B cell (primary cell): Measurements from ENCODE around the gene LRRC43. TPM values are rescaled to one million over a fixed set of nuclear protein-coding genes. Genes with fewer than 3 reads are reported as not detected.

Experiments used
- ATAC-seq: fragments of 200-7000 bp; cut with Tn5 transposase; one replicate; pipeline ENCODE4 v1.10.0; 2021; ENCODE audit warnings: low read depth, mild to moderate bottlenecking, moderate number of reproducible peaks, moderate library complexity
- CTCF ChIA-PET: fragments of 350-600 bp; sonication (Branson Sonifier 250); formaldehyde crosslinking; loops from one replicate; lab custom pipeline; 2021; ENCODE audit warnings: antibody characterized with exemption, inconsistent platforms; lab: Charles Lee
- POLR2A ChIA-PET: fragments of 350-600 bp; sonication (Branson Sonifier 250); formaldehyde crosslinking; loops from one replicate; lab custom pipeline; 2021; ENCODE audit warnings: antibody characterized with exemption; lab: Charles Lee
- DNase-seq: peaks from one replicate; pipeline ENCODE4 v3.0.0; 2013
- H2AFZ ChIP-seq: 2 replicates; pipeline ENCODE4 v1.6.1; 2012; ENCODE audit warnings: mild to moderate bottlenecking, low read depth, low read length; ENCODE audit not compliant: insufficient read depth, poor library complexity, severe bottlenecking
- H3K27ac ChIP-seq, 2 donors: 1 replicate in 1 of 2; 2 replicates in 1 of 2; pipeline ENCODE4 v1.5.1; 2012 to 2013; ENCODE audit warnings: low read length in 2 of 2, mild to moderate bottlenecking in 2 of 2, moderate library complexity in 1 of 2
- H3K27me3 ChIP-seq, 4 experiments: fragments of 200-600 bp in 1 of 4; sonication (generic) in 1 of 4; replicated peaks in 1 of 4; 1 replicate in 2 of 4; 2 replicates in 2 of 4; pipeline versions ENCODE4 v1.6.1 to v1.7.0; 2013 to 2016; ENCODE audit warnings: low read length in 3 of 4, mild to moderate bottlenecking in 2 of 4, mixed read lengths in 1 of 4, moderate library complexity in 1 of 4; ENCODE audit not compliant: insufficient read depth in 4 of 4, control insufficient read depth in 3 of 4; ENCODE audit errors: control extremely low read depth in 1 of 4
- H3K36me3 ChIP-seq, 2 experiments: replicated peaks in 1 of 2; 1 replicate in 1 of 2; 2 replicates in 1 of 2; pipeline versions ENCODE4 v1.6.1 to v1.7.1; 2013; ENCODE audit warnings: low read length in 1 of 2; ENCODE audit not compliant: insufficient read depth in 2 of 2, control insufficient read depth in 1 of 2; ENCODE audit errors: control extremely low read depth in 1 of 2, extremely low read depth in 1 of 2
- H3K4me1 ChIP-seq, 2 donors: fragments of 200-600 bp in 1 of 2; sonication (generic) in 1 of 2; 1 replicate in 1 of 2; 2 replicates in 1 of 2; pipeline versions ENCODE4 v1.5.1 to v1.6.1; 2013 to 2017; ENCODE audit warnings: low read length in 2 of 2; ENCODE audit not compliant: control insufficient read depth in 2 of 2, insufficient read depth in 2 of 2
- H3K4me2 ChIP-seq: replicated peaks from 2 replicates; pipeline ENCODE3; 2012; ENCODE audit warnings: mild to moderate bottlenecking, low read depth, low read length; ENCODE audit not compliant: poor library complexity, severe bottlenecking
- H3K4me3 ChIP-seq, 5 experiments: fragments of 200-600 bp in 1 of 5; sonication (generic) in 1 of 5; 1 replicate in 3 of 5; 2 replicates in 2 of 5; pipeline versions ENCODE4 v1.5.1 to v1.7.0; 2011 to 2016; ENCODE audit warnings: low read length in 4 of 5, mild to moderate bottlenecking in 4 of 5, low read depth in 2 of 5, control low read depth in 1 of 5, moderate library complexity in 1 of 5; ENCODE audit not compliant: insufficient read depth in 1 of 5; ENCODE audit errors: control extremely low read depth in 1 of 5, extremely low read depth in 1 of 5
- H3K79me2 ChIP-seq: fragments of 200-600 bp; sonication (generic); one replicate; pipeline ENCODE4 v1.6.0; 2016; ENCODE audit warnings: low read length; ENCODE audit not compliant: control insufficient read depth, insufficient read depth
- H3K9ac ChIP-seq: fragments of 200-600 bp; sonication (generic); 2 replicates; pipeline ENCODE4 v1.6.1; 2017; ENCODE audit warnings: mild to moderate bottlenecking, low read length, moderate library complexity
- H3K9me3 ChIP-seq, 3 donors: one replicate each; pipeline versions ENCODE4 v1.6.1 to v1.7.1; 2013; ENCODE audit warnings: low read length in 2 of 3; ENCODE audit not compliant: control insufficient read depth in 2 of 3, insufficient read depth in 1 of 3; ENCODE audit errors: control extremely low read depth in 1 of 3
- H4K20me1 ChIP-seq: 2 replicates; pipeline ENCODE4 v1.6.0; 2012; ENCODE audit warnings: mild to moderate bottlenecking, low read length; ENCODE audit not compliant: insufficient read depth, control insufficient read depth, poor library complexity, severe bottlenecking
- H3K27ac Mint-ChIP-seq: one replicate; pipeline ENCODE4 v1.8.0; 2021; ENCODE audit warnings: mixed read lengths
- H3K27me3 Mint-ChIP-seq: one replicate; pipeline ENCODE4 v1.8.0; 2021; ENCODE audit warnings: mixed read lengths
- H3K4me1 Mint-ChIP-seq: one replicate; pipeline ENCODE4 v1.8.0; 2021; ENCODE audit warnings: mixed read lengths
- H3K4me3 Mint-ChIP-seq: one replicate; pipeline ENCODE4 v1.8.0; 2021; ENCODE audit warnings: mixed read lengths
- H3K9me3 Mint-ChIP-seq: one replicate; pipeline ENCODE4 v1.8.0; 2022; ENCODE audit warnings: mixed read lengths; ENCODE audit not compliant: insufficient read depth
- CTCF ChIP-seq: fragments of 200-600 bp; IDR thresholded peaks from one replicate; pipeline ENCODE4 v1.8.0; 2022; ENCODE audit warnings: antibody characterized with exemption, mild to moderate bottlenecking
- EZH2 ChIP-seq: IDR thresholded peaks from 2 replicates; pipeline ENCODE4 v1.6.1; 2012; ENCODE audit warnings: borderline replicate concordance, low read depth, mild to moderate bottlenecking, moderate library complexity, low read length; ENCODE audit not compliant: insufficient read depth, poor library complexity, severe bottlenecking
- WGBS: methylation state at CpG from one replicate; pipeline ENCODE4 v1.1.5; 2013; ENCODE audit warnings: missing lambda C conversion rate; ENCODE audit not compliant: insufficient coverage; 5-methylcytosine and 5-hydroxymethylcytosine counted together
- intact Hi-C: fragments of 100-400 bp; cut with micrococcal nuclease; formaldehyde crosslinking; loops from one replicate; pipeline ENCODE4 v1.10.0; 2022
- polyA plus RNA-seq: library from polyadenylated mRNA; depleted of rRNA; stranded (reverse); fragments of >200 nt; gene quantifications from 2 replicates; pipeline ENCODE4 v1.2.3, GENCODE V29; 2012
- total RNA-seq, 2 donors: library from RNA; stranded (reverse); fragments of 120-200 nt in 1 of 2; gene quantifications; 1 replicate in 1 of 2; 2 replicates in 1 of 2; pipeline versions ENCODE4 v1.2.3 to v1.2.4, GENCODE V29; 2013 to 2022

Gene LRRC43
- total and polyA plus RNA-seq, 2 donors (not counting 1 experiment from before 2014, with no cell fraction given) = not detected

GRCh38 chr12:122206111-122206881 lies 23.4 kb downstream of the LRRC43 start:
- ATAC-seq = no peak
- Histone ChIP-seq H4K20me1 (no peaks in the 10 kb centered on the region), H3K4me1 (peaks cover 13 to 14% of the 10 kb centered on the region in 2 donors), H3K36me3 (peaks cover 0 to 31% of the 10 kb centered on the region in 2 experiments), H3K9ac (no peak overlapping the region), H3K27ac (no peak overlapping the region), H3K9me3 (peaks cover 0 to 8% (median 0%) of the 10 kb centered on the region in 3 donors), H3K4me3 (no peak overlapping the region), H3K4me2 (no peak overlapping the region), H3K79me2 (no peaks in the 10 kb centered on the region), H3K27me3 (peaks cover 0 to 34% (median 14%) of the 10 kb centered on the region in 4 experiments), H2AFZ (no peak overlapping the region)
- TF ChIP-seq EZH2 = no peak
- TF ChIP-seq CTCF = no peak
- Mint-ChIP-seq H3K9me3 (no peaks in the 10 kb centered on the region), H3K27ac (no peak overlapping the region), H3K4me3 (no peak overlapping the region), H3K27me3 (peaks cover 16% of the 10 kb centered on the region), H3K4me1 (peaks cover 12% of the 10 kb centered on the region)
- 88% methylated on average over 26 of the region's 27 CpGs for WGBS
- no peak for DNase-seq
- ChIA-PET POLR2A (no interaction called here), CTCF (no interaction called here)
- intact Hi-C loops = no loop called here

DNA sequence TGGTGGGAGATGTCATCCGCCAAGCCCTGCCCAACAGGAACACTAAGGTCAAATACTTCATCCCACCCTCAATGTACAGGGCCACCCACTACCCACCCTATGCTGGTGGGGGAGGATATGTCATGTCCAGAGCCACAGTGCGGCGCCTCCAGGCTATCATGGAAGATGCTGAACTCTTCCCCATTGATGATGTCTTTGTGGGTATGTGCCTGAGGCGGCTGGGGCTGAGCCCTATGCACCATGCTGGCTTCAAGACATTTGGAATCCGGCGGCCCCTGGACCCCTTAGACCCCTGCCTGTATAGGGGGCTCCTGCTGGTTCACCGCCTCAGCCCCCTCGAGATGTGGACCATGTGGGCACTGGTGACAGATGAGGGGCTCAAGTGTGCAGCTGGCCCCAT lies 24.1 kb downstream of the LRRC43 start:
- Histone ChIP-seq H4K20me1 (no peaks in the 10 kb centered on the region), H3K4me3 (no peak overlapping the region), H3K27ac (no peak overlapping the region), H3K36me3 (peaks cover 0 to 36% of the 10 kb centered on the region in 2 experiments), H3K9me3 (peaks cover 0 to 3% (median 0%) of the 10 kb centered on the region in 3 donors), H3K4me2 (no peak overlapping the region), H3K9ac (no peak overlapping the region), H2AFZ (no peak overlapping the region), H3K27me3 (peaks cover 0 to 28% (median 10%) of the 10 kb centered on the region in 4 experiments), H3K4me1 (peaks cover 13 to 14% of the 10 kb centered on the region in 2 donors), H3K79me2 (no peaks in the 10 kb centered on the region)
- ChIA-PET POLR2A (no interaction called here), CTCF (no interaction called here)
- WGBS = 100% methylated on average over 4 of the region's 8 CpGs
- no peaks in the 10 kb centered on the region for H3K9me3 Mint-ChIP-seq
- H3K27me3 Mint-ChIP-seq = peaks cover 11% of the 10 kb centered on the region
- peaks cover 12% of the 10 kb centered on the region for H3K4me1 Mint-ChIP-seq
- intact Hi-C loops = no loop called here
- TF ChIP-seq CTCF (no peak), EZH2 (no peak)
- no peak overlapping the region for H3K27ac Mint-ChIP-seq
- H3K4me3 Mint-ChIP-seq = no peak overlapping the region
- DNase-seq (no peak), ATAC-seq (no peak)
